Measurements from ENCODE around the gene ARID5B. TPM values are rescaled to one million over a fixed set of nuclear protein-coding genes. Genes with fewer than 3 reads are reported as not detected.

The ARID5B gene
- total and polyA plus RNA-seq, 2 of the 4 experiments (the other 2 are of a cell fraction): 41.0 to 125 TPM

DNA sequence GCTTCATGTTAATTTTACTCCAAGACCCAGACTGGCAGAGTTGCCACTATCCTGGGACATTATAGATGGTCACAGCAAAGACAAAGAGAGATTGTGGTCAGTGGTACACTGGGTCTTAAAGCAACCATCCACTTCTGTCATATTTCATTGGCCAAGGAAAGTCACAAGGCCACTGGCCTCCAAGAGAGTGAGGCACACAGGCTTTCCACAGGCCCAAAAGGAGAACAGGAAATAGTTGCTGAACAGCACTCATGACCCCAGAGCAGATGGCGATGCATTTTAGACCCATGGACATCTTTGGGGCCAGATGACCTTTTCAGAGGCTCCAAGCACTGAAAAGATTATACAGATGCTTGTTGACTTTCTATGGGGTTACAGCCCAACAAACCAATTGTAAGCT, 97.4 kb downstream of the ARID5B start:
- intact Hi-C loops (cut with micrococcal nuclease): no loop called here
- H3K9ac ChIP-seq (ENCODE audit: low read depth, low read length): no peak overlapping the region
- peaks cover 6% of the 10 kb centered on the region; the same call in 1 of the 2 replicates for H3K4me1 ChIP-seq (ENCODE audit: control insufficient read depth, insufficient read depth, low read length)
- H4K91ac ChIP-seq (ENCODE audit: insufficient read depth, low read depth, low read length): no peak overlapping the region
- H2BK20ac ChIP-seq (ENCODE audit: low read depth, low read length): no peak overlapping the region
- H3K18ac ChIP-seq (ENCODE audit: low read depth, low read length): no peak overlapping the region
- no peak overlapping the region for H4K5ac ChIP-seq (ENCODE audit: low read depth, low read length)
- ATAC-seq (ENCODE audit: low read depth): no peak
- no peak overlapping the region for H3K4me2 ChIP-seq (ENCODE audit: low read depth, low read length)
- BruUV-seq (replicated peaks): no TSS peak
- no peak overlapping the region for H3K56ac ChIP-seq (ENCODE audit: extremely low read depth, insufficient read depth, low read length)
- peaks cover 25% of the 10 kb centered on the region; the same call in 1 of the 2 replicates for H4K20me1 ChIP-seq (ENCODE audit: insufficient read depth, low read length)
- H3K4me3 ChIP-seq (ENCODE audit: insufficient read depth, low read depth, low read length): no peak overlapping the region
- peaks cover 50 to 70% of the 10 kb centered on the region in 2 experiments for H3K79me1 ChIP-seq (ENCODE audit: low read depth in 1 of 2, low read length in 2 of 2)
- TF ChIP-seq POLR2A (IDR thresholded peaks at IDR 0.05; ENCODE audit: low read depth, low read length): no peak
- TF ChIP-seq RFX5 (IDR thresholded peaks at IDR 0.05; ENCODE audit: low read depth, low read length): no peak
- no peak for TF ChIP-seq BHLHE40 (IDR thresholded peaks at IDR 0.05; ENCODE audit: low read depth, low read length)
- TF ChIP-seq CEBPB (IDR thresholded peaks at IDR 0.05; ENCODE audit: low read depth, low read length): no peak
- TF ChIP-seq FOS (IDR thresholded peaks at IDR 0.05; ENCODE audit: low read depth, low read length): no peak
- TF ChIP-seq ELK1 (IDR thresholded peaks at IDR 0.05; ENCODE audit: borderline replicate concordance, low read depth, low read length): no peak
- TF ChIP-seq MAZ (IDR thresholded peaks at IDR 0.05; ENCODE audit: borderline replicate concordance, low read depth, low read length): no peak
- TF ChIP-seq, protein P1, sequence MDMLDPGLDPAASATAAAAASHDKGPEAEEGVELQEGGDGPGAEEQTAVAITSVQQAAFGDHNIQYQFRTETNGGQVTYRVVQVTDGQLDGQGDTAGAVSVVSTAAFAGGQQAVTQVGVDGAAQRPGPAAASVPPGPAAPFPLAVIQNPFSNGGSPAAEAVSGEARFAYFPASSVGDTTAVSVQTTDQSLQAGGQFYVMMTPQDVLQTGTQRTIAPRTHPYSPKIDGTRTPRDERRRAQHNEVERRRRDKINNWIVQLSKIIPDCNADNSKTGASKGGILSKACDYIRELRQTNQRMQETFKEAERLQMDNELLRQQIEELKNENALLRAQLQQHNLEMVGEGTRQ (IDR thresholded peaks at IDR 0.05; ENCODE audit: low read depth, low read length): no peak
- no peak for TF ChIP-seq MAFK (IDR thresholded peaks at IDR 0.05; ENCODE audit: low read depth, low read length)
- no peak for TF ChIP-seq SMC3 (IDR thresholded peaks at IDR 0.05; ENCODE audit: low read depth, low read length)
- TF ChIP-seq MXI1 (IDR thresholded peaks at IDR 0.05; ENCODE audit: borderline replicate concordance, low read depth, low read length): no peak
- TF ChIP-seq NFE2L2 (IDR thresholded peaks at IDR 0.05; ENCODE audit: low read depth, low read length): no peak
- TF ChIP-seq, protein P2, sequence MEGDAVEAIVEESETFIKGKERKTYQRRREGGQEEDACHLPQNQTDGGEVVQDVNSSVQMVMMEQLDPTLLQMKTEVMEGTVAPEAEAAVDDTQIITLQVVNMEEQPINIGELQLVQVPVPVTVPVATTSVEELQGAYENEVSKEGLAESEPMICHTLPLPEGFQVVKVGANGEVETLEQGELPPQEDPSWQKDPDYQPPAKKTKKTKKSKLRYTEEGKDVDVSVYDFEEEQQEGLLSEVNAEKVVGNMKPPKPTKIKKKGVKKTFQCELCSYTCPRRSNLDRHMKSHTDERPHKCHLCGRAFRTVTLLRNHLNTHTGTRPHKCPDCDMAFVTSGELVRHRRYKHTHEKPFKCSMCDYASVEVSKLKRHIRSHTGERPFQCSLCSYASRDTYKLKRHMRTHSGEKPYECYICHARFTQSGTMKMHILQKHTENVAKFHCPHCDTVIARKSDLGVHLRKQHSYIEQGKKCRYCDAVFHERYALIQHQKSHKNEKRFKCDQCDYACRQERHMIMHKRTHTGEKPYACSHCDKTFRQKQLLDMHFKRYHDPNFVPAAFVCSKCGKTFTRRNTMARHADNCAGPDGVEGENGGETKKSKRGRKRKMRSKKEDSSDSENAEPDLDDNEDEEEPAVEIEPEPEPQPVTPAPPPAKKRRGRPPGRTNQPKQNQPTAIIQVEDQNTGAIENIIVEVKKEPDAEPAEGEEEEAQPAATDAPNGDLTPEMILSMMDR (conservative IDR thresholded peaks at IDR 0.05; ENCODE audit: low read depth, low read length): no peak
- TF ChIP-seq CHD1 (IDR thresholded peaks at IDR 0.05; ENCODE audit: low read depth, low read length): no peak
- TF ChIP-seq RAD21 (IDR thresholded peaks at IDR 0.05; ENCODE audit: low read length): no peak
- TF ChIP-seq RCOR1 (IDR thresholded peaks at IDR 0.05; ENCODE audit: insufficient replicate concordance, low read length): no peak
- no peak overlapping the region for H2BK120ac ChIP-seq (ENCODE audit: low read depth, low read length)
- H2BK15ac ChIP-seq (ENCODE audit: low read depth, low read length): no peak overlapping the region
- no peak overlapping the region for H3K23ac ChIP-seq (ENCODE audit: low read depth, low read length)
- H3K9me3 ChIP-seq (ENCODE audit: control insufficient read depth, insufficient read depth, low read length): no peaks in the 10 kb centered on the region
- no peak for DNase-seq
- no peak overlapping the region for H2AFZ ChIP-seq (replicated peaks; ENCODE audit: low read length, poor library complexity)
- H3K9me1 ChIP-seq (ENCODE audit: insufficient read depth, low read length): peaks cover 16% of the 10 kb centered on the region
- H4K8ac ChIP-seq (ENCODE audit: low read depth in 2 of 2, low read length in 2 of 2): no peak overlapping the region
- in situ Hi-C loops (cut with MboI; ENCODE audit: low sequenced_read_pairs): no loop called here
- no peak overlapping the region for H2AK9ac ChIP-seq (replicated peaks; ENCODE audit: low read depth, low read length, poor library complexity)
- H3K14ac ChIP-seq (replicated peaks; ENCODE audit: low read depth, low read length): no peak overlapping the region
- CTCF ChIA-PET: no interaction called here
- peaks cover 29% of the 10 kb centered on the region for H3K36me3 ChIP-seq (ENCODE audit: control insufficient read depth, insufficient read depth, low read length)
- H3K27ac ChIP-seq (ENCODE audit: insufficient read depth, low read length): no peak overlapping the region
- H2BK5ac ChIP-seq (ENCODE audit: low read depth, low read length, poor library complexity, severe bottlenecking): no peak overlapping the region
- no peaks in the 10 kb centered on the region for H3K27me3 ChIP-seq (ENCODE audit: control insufficient read depth, insufficient read depth, low read length)
- dilution Hi-C loops (cut with HindIII; ENCODE audit: low sequenced_read_pairs, unreplicated experiment): no loop called here
- H3K4ac ChIP-seq (ENCODE audit: low read depth, low read length): no peak overlapping the region
- H2AK5ac ChIP-seq (ENCODE audit: low read depth, low read length): no peak overlapping the region
- 100% methylated on average over 1 of the region's 1 CpG; no CpG with 5 or more reads in 1 of the 2 experiments for WGBS, 2 experiments (ENCODE audit: extremely low coverage in 2 of 2, insufficient read length in 1 of 2)
- POLR2A ChIA-PET (ENCODE audit: unreplicated experiment): no interaction called here
